T-cell (primary cell): Measurements from ENCODE around the gene ZPLD1. TPM values are rescaled to one million over a fixed set of nuclear protein-coding genes. Genes with fewer than 3 reads are reported as not detected.

Experiments
- ATAC-seq, 4 experiments: fragments of 200-7000 bp in 3 of 4; fragments of 150-1000 bp in 1 of 4; cut with Tn5 transposase; replicated peaks in 1 of 4; 1 replicate in 3 of 4; 2 replicates in 1 of 4; pipeline ENCODE4 v1.10.0; 2021; ENCODE audit warnings: moderate library complexity in 3 of 4, mild to moderate bottlenecking in 2 of 4, moderate number of reproducible peaks in 1 of 4
- CTCF ChIA-PET, 2 donors: fragments of 300-600 bp; sonication (Branson Sonifier 250); formaldehyde crosslinking; loops; one replicate each; lab custom pipeline; 2022; ENCODE audit warnings: antibody characterized with exemption in 2 of 2; lab: Charles Lee
- POLR2A ChIA-PET, 2 donors: fragments of 300-600 bp; sonication (Branson Sonifier 250); formaldehyde crosslinking; loops; one replicate each; lab custom pipeline; 2022; ENCODE audit warnings: antibody characterized with exemption in 2 of 2; lab: Charles Lee
- DNase-seq, 35 experiments: peaks; one replicate each; pipeline versions ENCODE4 v3.0.0 to v3.0.0-alpha.2; 2013 to 2023
- H3K27ac ChIP-seq: one replicate; pipeline ENCODE4 v1.5.1; 2013; ENCODE audit warnings: low read length
- H3K27me3 ChIP-seq, 2 experiments: replicated peaks in 1 of 2; 1 replicate in 1 of 2; 2 replicates in 1 of 2; pipeline versions ENCODE4 v1.6.1 to v1.7.0; 2013; ENCODE audit warnings: low read length in 1 of 2, mixed read lengths in 1 of 2; ENCODE audit not compliant: control insufficient read depth in 2 of 2, insufficient read depth in 2 of 2; ENCODE audit errors: extremely low read depth in 1 of 2
- H3K36me3 ChIP-seq, 2 donors: 1 replicate in 1 of 2; 2 replicates in 1 of 2; pipeline versions ENCODE4 v1.6.1 to v1.7.0; 2013; ENCODE audit warnings: low read length in 1 of 2; ENCODE audit not compliant: control insufficient read depth in 2 of 2, insufficient read depth in 1 of 2; ENCODE audit errors: extremely low read depth in 1 of 2
- H3K4me1 ChIP-seq, 2 experiments: 1 replicate in 1 of 2; 2 replicates in 1 of 2; pipeline versions ENCODE4 v1.6.1 to v1.7.0; 2013; ENCODE audit warnings: low read length in 2 of 2, mixed read lengths in 1 of 2; ENCODE audit not compliant: insufficient read depth in 2 of 2, control insufficient read depth in 1 of 2; ENCODE audit errors: extremely low read depth in 1 of 2
- H3K4me3 ChIP-seq, 2 donors: 1 replicate in 1 of 2; 2 replicates in 1 of 2; pipeline versions ENCODE4 v1.5.1 to v1.7.0; 2013; ENCODE audit warnings: mild to moderate bottlenecking in 2 of 2, low read length in 1 of 2, moderate library complexity in 1 of 2; ENCODE audit not compliant: control insufficient read depth in 1 of 2; ENCODE audit errors: extremely low read depth in 1 of 2
- H3K9me3 ChIP-seq: 2 replicates; pipeline ENCODE4 v1.7.0; 2013
- H3K27ac Mint-ChIP-seq, 2 donors: one replicate each; pipeline ENCODE4 v1.8.0; 2020 to 2021; ENCODE audit warnings: mild to moderate bottlenecking in 2 of 2, mixed read lengths in 2 of 2
- H3K27me3 Mint-ChIP-seq, 2 donors: one replicate each; pipeline ENCODE4 v1.8.0; 2021 to 2022; ENCODE audit warnings: mixed read lengths in 2 of 2
- H3K36me3 Mint-ChIP-seq: one replicate; pipeline ENCODE4 v1.8.0; 2021; ENCODE audit warnings: mixed read lengths
- H3K4me1 Mint-ChIP-seq, 3 donors: one replicate each; pipeline ENCODE4 v1.8.0; 2020 to 2022; ENCODE audit warnings: mixed read lengths in 3 of 3, mild to moderate bottlenecking in 1 of 3
- H3K4me3 Mint-ChIP-seq, 3 donors: one replicate each; pipeline ENCODE4 v1.8.0; 2020 to 2022; ENCODE audit warnings: mild to moderate bottlenecking in 3 of 3, mixed read lengths in 3 of 3, moderate library complexity in 3 of 3
- H3K9me3 Mint-ChIP-seq, 3 donors: one replicate each; pipeline ENCODE4 v1.8.0; 2020 to 2022; ENCODE audit warnings: mixed read lengths in 3 of 3
- WGBS: methylation state at CpG from one replicate; pipeline ENCODE4 v1.1.5; 2013; ENCODE audit warnings: missing lambda C conversion rate; ENCODE audit not compliant: insufficient coverage; 5-methylcytosine and 5-hydroxymethylcytosine counted together
- total RNA-seq, 35 experiments: library from RNA in 6 of 35; stranded (reverse) in 6 of 35; fragments of 120-200 nt in 1 of 35; gene quantifications; one replicate each; pipeline versions ENCODE4 v1.2.1 to v1.2.4 and lab custom pipeline; 2013 to 2026

ZPLD1 gene
- total RNA-seq, 5 donors from 2014 or later (not counting 1 experiment from before 2014, with no cell fraction given), result not detected

- no peak overlapping the region for H3K4me3 Mint-ChIP-seq
- Histone ChIP-seq H3K4me3 (no peak overlapping the region), H3K9me3 (no peaks in the 10 kb centered on the region), H3K36me3 (no peaks in the 10 kb centered on the region), H3K4me1 (no peaks in the 10 kb centered on the region), H3K27me3 (no peaks in the 10 kb centered on the region), H3K27ac (no peak overlapping the region)
- DNase-seq (no peak), ATAC-seq (no peak)
- H3K27me3 Mint-ChIP-seq, result peaks cover 5 to 14% of the 10 kb centered on the region in 2 donors
- no peaks in the 10 kb centered on the region for H3K9me3 Mint-ChIP-seq
- WGBS, result no CpG with 5 or more reads among the region's 3 CpGs
- POLR2A ChIA-PET, result no interaction called here
- no peaks in the 10 kb centered on the region for H3K36me3 Mint-ChIP-seq
- CTCF ChIA-PET, result no interaction called here
- H3K27ac Mint-ChIP-seq, result no peak overlapping the region
- no peaks in the 10 kb centered on the region for H3K4me1 Mint-ChIP-seq
Measured at GRCh38 chr3:102510663-102511062, 75.8 kb downstream of the ZPLD1 start.

GRCh38 chr3:102511168-102511567 lies 76.4 kb downstream of the ZPLD1 start:
- DNase-seq (no peak), ATAC-seq (no peak)
- no peak overlapping the region for H3K4me3 ChIP-seq
- no peaks in the 10 kb centered on the region for H3K4me1 ChIP-seq
- WGBS, result no CpG with 5 or more reads among the region's 1 CpG
- no peak overlapping the region for H3K27ac Mint-ChIP-seq
- no peak overlapping the region for H3K27ac ChIP-seq
- ChIA-PET CTCF (no interaction called here), POLR2A (no interaction called here)
- peaks cover 5 to 14% of the 10 kb centered on the region in 2 donors for H3K27me3 Mint-ChIP-seq
- no peaks in the 10 kb centered on the region for H3K36me3 ChIP-seq
- no peaks in the 10 kb centered on the region for H3K27me3 ChIP-seq
- H3K36me3 Mint-ChIP-seq, result no peaks in the 10 kb centered on the region
- no peak overlapping the region for H3K4me3 Mint-ChIP-seq
- H3K9me3 Mint-ChIP-seq, result no peaks in the 10 kb centered on the region
- H3K4me1 Mint-ChIP-seq, result no peaks in the 10 kb centered on the region
- H3K9me3 ChIP-seq, result no peaks in the 10 kb centered on the region

DNA sequence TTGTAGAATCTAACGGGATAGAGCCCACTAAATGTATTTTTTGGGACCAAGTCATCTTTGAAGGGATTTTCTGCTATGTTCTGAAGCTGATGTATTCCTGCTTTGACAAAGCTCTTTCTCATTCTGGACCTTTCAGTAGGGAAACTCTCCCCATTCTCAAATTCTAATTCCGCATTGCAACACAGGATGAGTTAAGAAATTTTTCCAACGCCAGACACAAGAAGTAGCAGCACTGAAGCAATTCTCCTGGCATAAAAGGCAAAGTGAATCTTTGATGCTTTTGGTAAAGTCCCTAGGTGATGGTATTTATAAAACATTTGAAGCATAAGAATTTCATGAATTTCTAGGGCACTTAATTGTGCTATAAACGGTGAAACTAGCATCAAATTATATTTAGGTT lies 76.8 kb downstream of the ZPLD1 start:
- ATAC-seq (no peak), DNase-seq (no peak)
- H3K9me3 ChIP-seq, result no peaks in the 10 kb centered on the region
- Mint-ChIP-seq H3K4me3 (no peak overlapping the region), H3K9me3 (no peaks in the 10 kb centered on the region), H3K27me3 (peaks cover 5 to 14% of the 10 kb centered on the region in 2 donors), H3K36me3 (no peaks in the 10 kb centered on the region), H3K4me1 (no peaks in the 10 kb centered on the region), H3K27ac (no peak overlapping the region)
- H3K4me3 ChIP-seq, result no peak overlapping the region
- ChIA-PET POLR2A (no interaction called here), CTCF (no interaction called here)
- H3K27me3 ChIP-seq, result no peaks in the 10 kb centered on the region
- no peak overlapping the region for H3K27ac ChIP-seq
- H3K36me3 ChIP-seq, result no peaks in the 10 kb centered on the region
- WGBS, result no CpG with 5 or more reads among the region's 4 CpGs
- no peaks in the 10 kb centered on the region for H3K4me1 ChIP-seq

DNA sequence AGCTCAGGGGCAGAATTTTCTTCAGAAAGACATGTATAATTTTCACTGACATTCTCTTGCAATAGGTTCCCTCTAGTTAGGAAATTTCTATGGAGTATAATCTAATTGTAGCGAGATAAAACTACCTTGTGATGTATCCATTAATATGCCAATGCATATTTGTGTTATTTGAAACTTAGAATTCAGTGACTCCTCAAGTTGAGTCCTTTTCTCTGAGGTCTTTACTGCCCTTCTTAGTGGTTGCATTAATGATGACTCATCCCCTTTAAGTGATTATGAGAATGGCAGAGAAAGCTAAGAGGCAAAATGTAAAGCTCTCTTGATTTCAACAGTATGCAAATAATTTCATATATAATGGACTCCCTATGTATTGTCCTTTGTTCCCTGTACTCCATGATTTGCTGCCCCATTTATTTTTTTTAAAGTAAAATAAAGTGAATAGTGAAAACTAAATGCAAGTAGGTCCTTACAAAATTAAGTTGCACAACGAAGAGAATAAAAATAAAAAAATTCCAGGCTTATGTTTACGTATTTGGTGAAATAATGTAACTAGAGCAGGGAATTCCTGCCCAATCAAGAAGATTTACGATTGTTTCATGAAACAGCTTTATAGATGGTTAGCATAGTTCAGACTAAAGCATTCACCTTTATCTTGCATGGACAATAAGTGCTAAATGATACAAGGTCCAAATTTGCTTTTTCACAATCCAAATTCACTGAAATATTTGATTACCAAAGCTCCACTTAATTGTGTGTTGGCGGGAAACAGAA lies 78.1 kb downstream of the ZPLD1 start:
- H3K27me3 Mint-ChIP-seq, result peaks cover 7 to 14% of the 10 kb centered on the region in 2 donors
- H3K27ac ChIP-seq, result no peak overlapping the region
- WGBS, result no CpG with 5 or more reads among the region's 5 CpGs
- H3K36me3 ChIP-seq, result no peaks in the 10 kb centered on the region
- no peak overlapping the region for H3K4me3 ChIP-seq
- no peak overlapping the region for H3K27ac Mint-ChIP-seq
- H3K4me1 ChIP-seq, result no peaks in the 10 kb centered on the region
- H3K4me3 Mint-ChIP-seq, result no peak overlapping the region
- no peak for DNase-seq
- H3K36me3 Mint-ChIP-seq, result no peaks in the 10 kb centered on the region
- ATAC-seq, result no peak
- H3K27me3 ChIP-seq, result no peaks in the 10 kb centered on the region
- H3K9me3 ChIP-seq, result no peaks in the 10 kb centered on the region
- ChIA-PET POLR2A (interaction anchor here in 1 of 2 donors (0.6 kb wide), 1 partner anchor 177 kb away, joined by 3 read pairs; no protein-coding TSS in a partner anchor), CTCF (interaction anchor here in 1 of 2 donors (0.7 kb wide), 1 partner anchor 751 kb away, joined by 5 read pairs; no protein-coding TSS in a partner anchor)
- H3K9me3 Mint-ChIP-seq, result no peaks in the 10 kb centered on the region
- no peaks in the 10 kb centered on the region for H3K4me1 Mint-ChIP-seq

DNA sequence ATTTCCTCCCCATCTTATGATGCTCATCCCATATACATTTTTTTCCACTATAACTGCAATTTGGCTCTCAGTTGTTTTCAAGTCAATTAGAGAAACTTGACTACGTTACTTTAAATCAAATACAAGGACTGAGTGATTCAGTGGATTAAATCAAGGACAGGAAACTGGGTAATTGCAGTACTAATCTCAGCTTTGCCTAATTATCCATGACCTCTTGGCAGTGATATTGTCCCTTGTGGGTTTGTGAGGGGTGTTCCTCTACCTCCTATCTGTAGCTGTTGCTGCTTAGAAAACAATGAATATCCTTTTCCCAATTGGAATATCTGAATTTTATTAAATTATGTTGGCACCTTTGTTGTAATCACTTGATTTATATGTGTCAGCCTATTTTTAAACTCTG lies 79.4 kb downstream of the ZPLD1 start:
- Mint-ChIP-seq H3K36me3 (no peaks in the 10 kb centered on the region), H3K9me3 (no peaks in the 10 kb centered on the region), H3K4me3 (no peak overlapping the region), H3K27ac (no peak overlapping the region), H3K4me1 (no peaks in the 10 kb centered on the region), H3K27me3 (peaks cover 14 to 15% of the 10 kb centered on the region in 2 donors)
- Histone ChIP-seq H3K27me3 (no peaks in the 10 kb centered on the region), H3K36me3 (no peaks in the 10 kb centered on the region), H3K4me3 (no peak overlapping the region), H3K4me1 (no peaks in the 10 kb centered on the region), H3K9me3 (no peaks in the 10 kb centered on the region), H3K27ac (no peak overlapping the region)
- no peak for DNase-seq
- no peak for ATAC-seq
- POLR2A ChIA-PET, result no interaction called here
- WGBS, result no CpG with 5 or more reads among the region's 1 CpG
- CTCF ChIA-PET, result interaction anchor here in 1 of 2 donors (0.6 kb wide), 1 partner anchor 12 kb away, joined by 3 read pairs; no protein-coding TSS in a partner anchor

GRCh38 chr3:102521246-102521645 lies 86.4 kb downstream of the ZPLD1 start:
- Mint-ChIP-seq H3K4me3 (no peak overlapping the region), H3K27me3 (peaks cover 21 to 22% of the 10 kb centered on the region in 2 donors), H3K27ac (no peak overlapping the region), H3K9me3 (no peaks in the 10 kb centered on the region), H3K36me3 (no peaks in the 10 kb centered on the region), H3K4me1 (no peaks in the 10 kb centered on the region)
- Histone ChIP-seq H3K4me1 (no peaks in the 10 kb centered on the region), H3K27ac (no peak overlapping the region), H3K4me3 (no peak overlapping the region), H3K27me3 (no peaks in the 10 kb centered on the region), H3K9me3 (no peaks in the 10 kb centered on the region), H3K36me3 (no peaks in the 10 kb centered on the region)
- no CpG with 5 or more reads among the region's 4 CpGs for WGBS
- ChIA-PET CTCF (no interaction called here), POLR2A (no interaction called here)
- ATAC-seq (no peak), DNase-seq (no peak)
